ENCODE measurements around the gene ADAM33.

The ADAM33 gene

GRCh38 chr20:3710703-3711483, 29.1 kb upstream of the ADAM33 start:
- TF ChIP-seq POU2F2 (IDR thresholded peaks at IDR 0.05; ENCODE audit: low read depth, low read length) (no peak), POLR2A (IDR thresholded peaks at IDR 0.05; ENCODE audit: low read depth, low read length) (no peak), PAX5 (IDR thresholded peaks at IDR 0.05; ENCODE audit: insufficient read depth, low read length, severe bottlenecking) (no peak), SPI1 (IDR thresholded peaks at IDR 0.05; ENCODE audit: low read depth, low read length) (no peak), POLR2AphosphoS5 (IDR thresholded peaks at IDR 0.05; ENCODE audit: low read depth, low read length) (no peak), TAF1 (IDR thresholded peaks at IDR 0.05; ENCODE audit: low read depth, low read length) (no peak)
- FAIRE-seq (peak; percentile 81), DNase-seq (ENCODE audit: insufficient read length, low spot score) (peak; percentile 84)

- FAIRE-seq (no peak), DNase-seq (ENCODE audit: insufficient read length, low spot score) (no peak)
These were observed 28.2 kb upstream of the ADAM33 start for GRCh38 chr20:3710011-3710466.

GRCh38 chr20:3707508-3707899, 25.7 kb upstream of the ADAM33 start:
- TF ChIP-seq TAF1 (IDR thresholded peaks at IDR 0.05; ENCODE audit: low read depth, low read length), result no peak
- TF ChIP-seq POU2F2 (IDR thresholded peaks at IDR 0.05; ENCODE audit: low read depth, low read length), result no peak
- no peak for DNase-seq (ENCODE audit: insufficient read length, low spot score)
- FAIRE-seq, result no peak

More at GRCh38 chr20:3710011-3710466, 28.2 kb upstream of the ADAM33 start:
- TF ChIP-seq TAF1 (IDR thresholded peaks at IDR 0.05; ENCODE audit: low read depth, low read length) (no peak), POU2F2 (IDR thresholded peaks at IDR 0.05; ENCODE audit: low read depth, low read length) (no peak)

GRCh38 chr20:3706774-3707507, 25.1 kb upstream of the ADAM33 start:
- DNase-seq (ENCODE audit: insufficient read length, low spot score) (no peak), FAIRE-seq (no peak)
- TF ChIP-seq SPI1 (IDR thresholded peaks at IDR 0.05; ENCODE audit: low read depth, low read length) (no peak), POLR2A (IDR thresholded peaks at IDR 0.05; ENCODE audit: low read depth, low read length) (no peak), TAF1 (IDR thresholded peaks at IDR 0.05; ENCODE audit: low read depth, low read length) (no peak), POLR2AphosphoS5 (IDR thresholded peaks at IDR 0.05; ENCODE audit: low read depth, low read length) (no peak), PAX5 (IDR thresholded peaks at IDR 0.05; ENCODE audit: insufficient read depth, low read length, severe bottlenecking) (no peak), POU2F2 (IDR thresholded peaks at IDR 0.05; ENCODE audit: low read depth, low read length) (no peak)

DNA sequence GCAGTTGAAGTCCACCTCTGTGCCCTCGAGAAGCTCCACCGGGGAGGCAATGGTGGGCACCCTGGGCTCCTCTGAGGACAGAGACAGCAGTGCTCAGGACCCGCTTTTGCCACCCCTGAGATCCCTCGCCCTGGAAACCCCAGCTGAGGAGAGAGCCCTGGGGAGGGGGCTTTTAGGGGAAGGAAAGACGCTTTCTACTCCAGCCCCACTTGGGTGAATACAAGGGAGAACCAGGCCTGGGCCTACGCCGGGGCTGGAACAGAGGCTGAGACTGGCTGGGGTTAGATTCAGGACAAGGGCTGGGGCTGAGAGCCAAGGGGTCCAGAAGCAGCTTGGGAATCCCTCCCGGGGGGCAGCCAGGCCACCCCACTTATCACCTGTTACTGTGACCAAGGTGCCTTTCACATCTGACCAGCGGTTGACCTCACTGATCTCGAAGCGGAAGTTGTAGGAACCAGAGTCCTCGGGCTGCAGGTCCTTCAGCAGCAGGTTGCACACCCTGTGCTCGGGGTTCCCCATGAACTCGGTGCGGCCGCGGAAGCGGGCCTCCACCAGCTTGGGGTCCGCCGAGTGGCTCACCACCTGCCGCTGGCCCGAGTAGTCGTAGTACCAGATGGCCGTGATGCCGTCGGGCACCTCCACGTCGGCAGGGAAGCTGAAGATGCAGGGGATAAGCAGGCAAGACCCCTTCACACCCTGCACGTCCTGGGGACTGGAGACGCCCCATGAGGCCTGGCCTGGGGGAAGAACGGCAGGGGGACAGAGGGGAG, 24.3 kb upstream of the ADAM33 start:
- TF ChIP-seq SPI1 (IDR thresholded peaks at IDR 0.05; ENCODE audit: low read depth, low read length), result no peak
- TF ChIP-seq TAF1 (IDR thresholded peaks at IDR 0.05; ENCODE audit: low read depth, low read length), result no peak
- TF ChIP-seq POLR2AphosphoS5 (IDR thresholded peaks at IDR 0.05; ENCODE audit: low read depth, low read length), result no peak
- no peak for TF ChIP-seq PAX5 (IDR thresholded peaks at IDR 0.05; ENCODE audit: insufficient read depth, low read length, severe bottlenecking)
- no peak for TF ChIP-seq POU2F2 (IDR thresholded peaks at IDR 0.05; ENCODE audit: low read depth, low read length)
- TF ChIP-seq POLR2A (IDR thresholded peaks at IDR 0.05; ENCODE audit: low read depth, low read length), result no peak
- FAIRE-seq, result no peak
- no peak for DNase-seq (ENCODE audit: insufficient read length, low spot score)

GRCh38 chr20:3705491-3705969, 23.7 kb upstream of the ADAM33 start:
- TF ChIP-seq POLR2A (IDR thresholded peaks at IDR 0.05; ENCODE audit: low read depth, low read length) (no peak), SPI1 (IDR thresholded peaks at IDR 0.05; ENCODE audit: low read depth, low read length) (no peak), PAX5 (IDR thresholded peaks at IDR 0.05; ENCODE audit: insufficient read depth, low read length, severe bottlenecking) (no peak), POLR2AphosphoS5 (IDR thresholded peaks at IDR 0.05; ENCODE audit: low read depth, low read length) (no peak), TAF1 (IDR thresholded peaks at IDR 0.05; ENCODE audit: low read depth, low read length) (no peak), POU2F2 (IDR thresholded peaks at IDR 0.05; ENCODE audit: low read depth, low read length) (no peak)
- DNase-seq (ENCODE audit: insufficient read length, low spot score) (no peak), FAIRE-seq (no peak)

DNA sequence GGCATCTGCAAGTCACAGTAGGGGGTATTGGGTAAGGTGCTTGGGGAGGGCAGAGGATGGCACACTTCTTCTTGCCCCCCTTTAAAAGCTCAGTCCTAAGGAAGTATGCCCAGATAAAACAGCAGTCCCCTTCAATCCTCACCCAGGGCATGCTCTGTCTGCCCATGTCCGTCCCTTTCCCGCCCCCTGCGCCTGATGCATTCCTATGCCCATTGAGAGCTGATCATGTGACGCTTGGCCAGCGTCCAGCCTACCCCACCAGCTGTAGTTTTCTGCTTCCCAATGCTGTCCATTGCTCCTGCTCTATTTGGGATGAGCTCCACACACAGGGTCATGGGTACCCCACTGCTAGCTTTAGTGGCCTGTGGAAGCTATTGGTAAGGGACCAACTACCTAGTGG, 22.3 kb upstream of the ADAM33 start:
- FAIRE-seq (no peak), DNase-seq (ENCODE audit: insufficient read length, low spot score) (no peak)
- TF ChIP-seq TAF1 (IDR thresholded peaks at IDR 0.05; ENCODE audit: low read depth, low read length), result no peak

DNA sequence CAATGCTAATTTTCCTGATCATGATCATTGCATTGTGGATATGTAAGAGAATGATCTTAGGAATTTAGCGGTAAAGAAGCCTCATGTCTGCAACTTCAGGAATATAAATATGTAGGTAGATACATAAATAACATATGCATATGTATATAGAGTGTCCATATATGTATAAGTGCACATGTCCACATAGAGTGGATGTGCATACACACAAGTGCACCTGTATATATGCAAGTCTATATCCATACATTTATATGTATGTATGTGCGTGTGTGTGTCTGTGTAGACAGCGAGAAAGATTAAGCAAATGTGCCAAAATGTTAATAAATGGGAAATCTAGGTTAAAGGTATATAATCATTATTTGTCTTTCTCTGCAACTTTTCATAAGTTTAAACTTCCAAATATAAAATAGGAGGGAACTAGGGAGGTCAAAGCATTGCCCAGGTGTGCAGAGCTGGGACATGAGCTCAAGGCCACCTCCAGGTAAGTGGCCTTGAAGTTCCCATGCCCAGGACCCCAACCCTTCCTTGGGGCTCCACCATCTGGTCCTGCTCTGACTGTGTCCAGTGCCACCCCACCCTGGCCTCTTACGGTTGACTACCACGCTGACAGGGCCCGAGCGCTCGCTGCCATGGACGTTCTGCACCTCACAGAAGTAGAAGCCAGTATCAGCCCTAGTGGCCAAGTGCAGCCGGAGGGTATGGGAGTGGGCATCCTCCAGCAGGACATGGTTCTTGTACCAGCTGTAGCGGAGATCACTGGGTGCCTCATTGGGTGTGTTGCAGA, 21.0 kb upstream of the ADAM33 start:
- TF ChIP-seq TAF1 (IDR thresholded peaks at IDR 0.05; ENCODE audit: low read depth, low read length) (no peak), SPI1 (IDR thresholded peaks at IDR 0.05; ENCODE audit: low read depth, low read length) (no peak), PAX5 (IDR thresholded peaks at IDR 0.05; ENCODE audit: insufficient read depth, low read length, severe bottlenecking) (no peak), POLR2A (IDR thresholded peaks at IDR 0.05; ENCODE audit: low read depth, low read length) (no peak), POLR2AphosphoS5 (IDR thresholded peaks at IDR 0.05; ENCODE audit: low read depth, low read length) (no peak), POU2F2 (IDR thresholded peaks at IDR 0.05; ENCODE audit: low read depth, low read length) (no peak)
- FAIRE-seq, result no peak

More for the DNA sequence above, 21.0 kb upstream of the ADAM33 start:
- DNase-seq (ENCODE audit: insufficient read length, low spot score), result no peak

Measured in GM12891 (cell line).